Measurements from ENCODE around the gene GFPT2.

The GFPT2 gene

DNA sequence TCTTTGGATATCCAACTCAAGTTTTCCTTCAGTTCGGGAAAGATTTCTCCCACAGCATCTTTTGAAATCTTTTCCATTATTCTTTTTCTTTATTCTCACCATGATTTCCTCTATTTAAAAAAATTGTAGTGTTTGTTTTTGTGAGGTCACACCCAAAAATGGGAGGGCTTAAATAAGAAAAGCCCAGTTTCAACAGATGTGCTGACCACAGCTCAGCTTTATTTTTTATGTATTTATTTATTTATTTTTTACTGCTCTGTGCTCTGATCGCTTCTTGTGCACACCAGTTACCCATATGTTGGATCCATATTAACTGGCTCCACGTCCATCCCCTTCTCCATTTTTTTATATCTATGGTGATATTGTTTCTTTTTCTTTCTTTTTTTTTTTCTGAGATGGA lies 20.3 kb downstream of the GFPT2 start:
- DNase-seq = no peak

DNA sequence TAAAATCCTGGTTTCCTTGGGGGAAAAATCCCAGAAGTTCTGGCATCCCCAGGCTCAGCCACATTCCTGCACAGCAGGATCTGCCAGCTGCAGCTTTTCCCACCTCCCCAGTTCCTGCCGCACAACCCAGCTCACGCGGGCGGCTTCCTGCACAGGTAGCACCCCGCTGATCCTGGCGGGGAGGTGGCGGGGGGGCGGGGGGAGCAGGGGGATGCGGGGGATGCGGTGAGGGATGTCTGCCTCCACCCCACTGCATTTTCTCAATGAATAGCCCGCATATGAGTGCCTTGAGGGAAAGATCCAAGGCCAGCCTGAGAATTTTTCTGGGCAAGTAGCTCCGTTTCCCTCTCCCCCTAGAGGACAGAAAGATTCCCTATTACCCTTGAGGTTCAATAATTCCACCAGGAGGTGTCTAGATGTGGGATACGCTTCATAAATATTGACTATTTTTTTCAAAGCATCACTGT lies 21.1 kb downstream of the GFPT2 start:
- DNase-seq = no peak

DNA sequence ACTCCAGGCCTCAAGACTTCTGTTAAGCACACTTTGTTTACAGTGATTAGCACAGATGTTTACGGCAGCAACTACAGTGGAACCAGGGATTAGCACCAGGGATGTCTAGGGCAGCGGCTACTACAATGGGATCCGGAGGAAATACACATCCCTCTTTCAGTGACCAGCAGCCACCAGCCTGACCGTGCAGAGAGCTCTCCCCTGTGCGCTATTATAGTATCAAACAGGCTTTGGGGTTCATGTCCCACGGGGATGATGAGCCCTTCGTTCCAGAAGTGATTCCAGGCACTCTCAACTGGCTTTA lies 21.5 kb downstream of the GFPT2 start:
- DNase-seq = no peak

DNA sequence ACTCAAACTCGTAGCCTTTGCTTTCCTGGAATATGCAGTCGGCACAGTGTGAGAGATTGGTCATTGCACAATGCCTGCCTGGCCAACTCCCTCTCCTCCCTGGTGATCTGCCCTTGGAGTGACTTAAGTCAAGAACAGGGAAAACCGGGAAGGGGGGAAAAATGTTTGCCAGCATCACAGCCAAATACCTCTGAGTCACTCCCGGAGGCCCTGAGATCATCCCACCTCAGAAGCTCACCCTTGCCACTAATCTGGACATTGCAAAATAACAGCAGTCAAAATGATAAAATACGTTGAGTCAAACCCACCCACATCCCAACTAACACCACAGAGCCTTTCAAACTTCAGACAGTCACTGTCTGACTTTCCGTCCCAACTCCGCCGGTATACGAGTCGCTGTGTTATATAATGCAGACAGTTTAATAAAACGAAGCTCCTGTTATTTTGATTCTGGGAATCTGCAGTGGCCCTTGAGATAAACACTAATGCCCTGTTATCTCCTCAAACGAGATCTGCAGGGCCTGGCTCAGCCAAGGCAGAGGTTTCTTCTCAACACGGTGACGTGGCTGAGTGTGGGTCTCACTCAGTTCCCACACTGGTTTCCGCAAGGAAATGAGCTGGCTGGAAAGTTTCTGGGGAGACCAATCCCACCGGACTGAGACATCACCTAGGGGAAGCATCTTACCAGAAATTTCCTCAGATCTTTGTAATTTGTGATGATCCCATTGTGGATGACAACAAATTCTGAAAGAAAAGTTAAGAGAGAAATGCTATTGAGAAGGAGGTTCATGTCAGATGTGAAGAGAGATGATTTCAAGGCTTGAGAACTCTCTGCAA lies 22.1 kb downstream of the GFPT2 start:
- DNase-seq = no peak

DNA sequence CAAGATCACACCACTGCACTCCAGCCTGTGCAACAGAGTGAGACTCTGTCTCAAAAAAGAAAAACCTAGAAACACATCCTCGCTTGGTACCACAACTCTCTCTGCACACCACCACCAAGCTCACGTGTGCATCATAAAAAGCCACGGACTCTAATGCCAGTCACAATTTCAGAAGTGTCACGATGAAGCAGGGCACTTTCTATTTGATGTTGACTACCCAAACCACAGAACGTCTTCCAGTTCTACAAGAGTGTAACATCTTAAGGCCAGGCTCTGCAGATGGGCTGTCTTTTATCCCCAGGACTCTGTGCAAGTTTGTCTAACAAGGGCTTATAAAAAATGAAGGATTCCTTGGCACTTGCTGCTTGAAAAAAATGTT lies 22.9 kb downstream of the GFPT2 start:
- DNase-seq = peak; percentile 23

DNA sequence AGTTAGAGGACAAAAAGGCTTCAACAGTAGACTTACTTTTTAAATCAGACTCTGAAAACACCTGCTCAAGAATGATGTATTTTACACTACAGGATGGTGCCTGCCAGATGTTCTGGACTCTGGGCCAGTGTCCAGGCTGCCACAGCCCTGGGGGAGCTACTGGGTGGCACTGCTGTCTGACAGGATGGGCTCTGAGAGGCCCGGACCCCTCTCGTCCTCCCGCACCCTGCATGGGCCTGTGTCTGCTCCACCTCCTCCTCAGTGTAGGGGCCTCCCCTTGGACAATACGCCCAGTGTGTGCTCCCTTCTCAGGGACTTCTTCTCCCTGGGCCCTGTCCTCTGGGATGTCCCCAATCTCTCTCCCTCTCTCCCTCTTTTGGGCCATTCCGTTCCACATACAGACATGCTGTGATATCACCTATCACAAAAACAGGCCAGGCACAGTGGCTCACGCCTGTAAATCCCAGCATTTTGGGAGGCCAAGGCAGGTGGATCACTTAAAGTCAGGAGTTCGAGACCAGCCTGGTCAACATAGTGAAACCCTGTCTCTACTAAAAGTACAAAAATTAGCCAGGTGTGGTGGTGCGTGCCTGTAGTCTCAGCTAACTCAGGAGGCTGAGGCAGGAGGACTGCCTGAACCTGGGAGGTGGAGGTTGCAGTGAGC lies 23.4 kb downstream of the GFPT2 start:
- no peak for DNase-seq

DNA sequence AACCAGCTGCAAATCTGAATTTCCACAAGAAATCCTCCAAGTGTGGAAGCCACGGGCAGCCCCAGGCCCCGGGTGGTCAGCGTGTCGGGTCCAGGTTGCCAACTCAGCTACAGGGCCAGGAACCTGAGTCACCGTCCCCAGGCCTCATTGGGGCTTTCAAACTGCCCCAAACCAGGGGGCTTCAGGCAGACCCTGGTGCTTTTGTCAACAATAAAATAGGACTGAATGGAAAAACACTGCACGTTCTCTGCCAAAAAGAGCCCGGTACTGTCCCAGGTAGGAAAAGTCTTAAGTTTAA lies 24.0 kb downstream of the GFPT2 start:
- DNase-seq = no peak

DNA sequence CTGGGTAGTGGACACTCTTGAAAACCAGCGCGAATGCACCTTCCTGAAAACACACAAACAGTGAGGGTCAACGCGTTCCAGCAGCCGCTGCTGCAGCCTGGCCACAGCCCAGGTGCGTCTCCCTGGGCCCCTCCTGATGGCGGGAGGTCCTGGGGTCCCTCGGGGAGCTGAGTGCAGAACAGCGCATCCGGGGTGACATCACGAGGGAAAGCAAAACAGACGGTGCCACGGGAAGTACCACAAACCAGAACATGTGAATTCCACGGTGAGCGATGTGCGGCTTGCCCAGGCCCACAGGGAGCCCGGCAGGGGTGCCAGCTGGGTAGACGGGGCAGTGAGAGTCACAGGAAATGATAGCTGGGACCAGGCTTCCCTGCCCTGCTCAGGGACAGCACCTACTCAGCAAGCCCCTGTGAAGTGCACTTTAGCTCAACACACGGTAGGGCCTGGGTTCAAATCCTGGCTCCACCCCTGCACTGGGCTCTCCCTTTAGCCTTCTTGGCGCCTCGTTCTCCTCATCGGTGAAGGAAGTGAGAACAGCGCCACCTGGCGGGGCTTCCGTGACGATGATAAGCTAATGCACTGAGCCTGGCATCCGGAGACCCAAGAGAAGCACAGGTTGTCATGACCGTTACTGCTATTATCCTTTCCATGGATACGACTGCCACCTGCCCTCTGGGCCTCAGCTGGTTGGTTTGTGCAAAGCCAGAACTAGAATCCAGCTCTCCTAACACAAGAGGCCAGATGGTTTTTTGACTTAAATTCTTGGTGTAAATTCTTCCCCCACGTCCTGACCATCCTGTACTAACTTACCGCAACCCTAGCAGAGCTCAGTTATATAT lies 24.6 kb downstream of the GFPT2 start:
- DNase-seq = peak; percentile 87

DNA sequence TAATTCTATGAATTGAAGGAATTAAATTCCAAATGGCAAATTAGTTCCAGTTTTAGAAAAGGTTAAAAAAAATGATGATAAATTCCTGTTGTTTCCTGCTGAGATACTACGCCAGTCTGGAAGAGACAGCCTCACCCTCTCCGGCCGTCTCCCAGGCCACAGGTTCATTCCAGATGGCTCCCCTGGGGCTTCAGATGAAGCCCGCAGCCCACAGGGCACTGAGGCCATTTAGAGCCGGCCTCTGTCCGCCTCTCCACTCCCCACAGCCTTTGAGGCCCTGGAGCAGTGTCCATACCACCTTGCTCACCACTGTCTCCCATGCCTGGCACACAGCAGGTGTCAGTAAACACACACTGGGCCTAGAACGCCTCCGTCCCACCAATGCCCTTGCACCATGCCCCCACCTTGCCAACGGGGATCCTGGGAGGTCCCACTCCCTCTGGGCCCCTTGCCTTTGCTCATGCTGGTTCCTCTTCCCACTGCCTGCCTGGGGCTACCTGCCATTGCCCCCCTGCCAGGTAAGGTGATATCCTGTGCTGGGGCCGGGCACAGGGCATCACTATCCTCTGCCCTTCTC lies 26.1 kb downstream of the GFPT2 start:
- DNase-seq = no peak

DNA sequence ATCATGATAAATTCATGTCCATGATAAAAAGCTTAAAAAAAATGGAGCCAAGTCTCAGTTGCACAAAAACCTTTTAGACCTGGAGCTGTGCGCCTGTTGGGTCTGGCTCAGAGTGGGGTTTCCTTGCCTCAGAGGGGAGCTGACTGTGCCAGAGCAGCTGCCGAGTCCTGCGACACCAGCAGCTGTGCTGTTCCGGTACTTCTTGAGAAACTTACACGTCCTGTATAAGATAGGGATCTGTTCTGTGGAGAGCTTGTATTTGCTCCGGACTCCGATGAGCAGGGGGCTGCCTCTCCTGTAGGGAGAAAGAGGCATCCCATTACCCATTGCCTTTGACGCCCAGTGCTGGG lies 28.6 kb downstream of the GFPT2 start:
- no peak for DNase-seq

DNA sequence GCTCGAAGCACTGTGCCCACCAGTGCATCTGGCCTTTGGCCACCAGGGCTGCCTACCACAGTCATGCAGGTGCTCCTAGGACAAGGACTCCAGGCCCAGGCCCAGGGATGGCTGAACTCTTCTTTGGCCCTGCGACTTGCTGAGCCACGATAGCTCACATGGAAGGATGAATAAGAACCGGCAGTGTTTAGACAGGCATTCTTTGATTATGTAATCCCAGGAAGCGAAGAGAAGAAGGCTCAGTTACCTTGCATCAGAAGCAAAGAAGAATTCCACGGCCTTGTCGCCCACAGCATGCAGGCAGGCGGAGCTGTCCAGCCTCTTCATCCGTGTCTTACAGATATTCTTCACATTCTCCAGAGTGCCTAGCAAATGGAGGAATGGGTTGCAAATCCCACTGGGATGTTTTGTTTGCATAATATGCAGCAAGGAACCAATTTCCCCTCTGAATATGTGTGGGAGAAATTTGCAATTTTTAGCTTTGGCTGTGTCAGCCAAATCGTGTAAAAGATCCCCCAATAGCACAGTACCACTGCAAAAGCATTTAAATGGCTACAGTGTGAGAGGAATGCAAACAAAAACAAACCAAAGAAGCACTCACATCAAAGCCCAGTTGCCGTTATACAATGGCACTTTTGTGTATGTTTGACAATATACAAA lies 29.1 kb downstream of the GFPT2 start:
- no peak for DNase-seq

DNA sequence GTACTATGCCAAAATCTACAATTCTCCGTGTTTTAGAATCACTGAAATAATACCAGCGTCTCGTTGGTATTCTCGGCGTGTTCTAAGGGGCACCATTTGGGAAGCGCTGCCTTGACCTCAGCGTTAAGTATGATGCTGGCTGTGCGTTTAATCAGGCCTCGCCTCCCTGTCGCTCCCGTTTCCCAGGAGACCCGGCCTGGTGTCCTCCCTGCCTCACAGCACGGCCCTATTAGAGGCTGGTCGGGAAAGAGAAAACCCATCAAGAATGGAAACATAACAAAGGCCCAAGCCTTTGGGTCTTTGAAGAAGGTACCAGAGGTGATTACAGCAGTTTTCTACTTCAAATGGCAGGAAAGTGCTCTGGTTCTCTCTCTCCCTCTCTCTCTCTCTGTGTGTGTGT lies 30.0 kb downstream of the GFPT2 start:
- DNase-seq = no peak

DNA sequence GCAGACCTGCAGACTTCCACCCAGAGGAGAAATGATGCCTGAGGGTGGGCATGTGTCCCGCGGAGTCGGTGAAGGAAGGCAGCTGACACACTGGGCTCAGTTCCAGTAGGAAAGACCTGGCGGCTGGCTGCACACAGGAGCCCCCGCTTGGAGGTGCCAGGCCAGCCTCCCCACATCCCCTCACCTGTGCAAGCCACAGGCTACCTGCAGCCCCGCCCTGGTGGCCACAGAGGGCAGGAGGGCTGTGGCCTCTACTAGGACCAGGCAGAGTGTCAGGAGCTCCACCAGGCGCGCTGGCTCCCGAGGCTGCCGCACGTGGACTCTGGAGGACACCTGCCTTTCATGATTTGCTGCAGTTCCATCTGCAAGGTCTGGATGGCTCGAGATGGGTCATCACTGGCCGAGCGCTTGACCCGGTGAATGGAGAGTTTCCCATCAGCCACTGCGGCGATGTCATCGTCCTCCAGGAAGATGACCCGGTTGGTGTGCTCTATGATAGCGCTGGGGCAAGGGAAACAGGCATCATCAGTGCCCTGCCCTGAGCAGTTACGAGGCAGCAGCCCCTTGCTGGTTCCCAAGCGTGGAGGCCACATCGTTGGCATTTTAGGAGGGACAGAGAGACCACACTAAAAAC lies 34.6 kb downstream of the GFPT2 start:
- DNase-seq = no peak

DNA sequence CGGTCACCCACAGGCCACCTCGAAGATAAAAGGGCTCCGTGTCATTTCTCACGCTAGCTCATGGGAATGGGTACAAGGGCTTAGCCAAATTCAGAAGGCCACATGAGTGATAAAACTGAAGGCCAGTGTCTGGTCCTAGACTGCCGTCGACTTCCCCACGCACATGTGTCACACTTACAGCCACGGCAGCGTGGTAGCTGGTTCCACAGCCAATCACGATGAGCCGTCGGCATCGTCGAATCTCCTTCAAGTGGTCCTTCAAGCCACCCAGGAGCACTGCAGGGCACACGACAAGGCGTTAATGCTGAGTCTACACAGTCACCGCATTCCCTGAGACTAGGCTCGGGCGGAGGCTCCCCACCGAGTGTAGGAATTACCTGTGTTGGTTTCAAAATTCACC lies 36.5 kb downstream of the GFPT2 start:
- no peak for DNase-seq

DNA sequence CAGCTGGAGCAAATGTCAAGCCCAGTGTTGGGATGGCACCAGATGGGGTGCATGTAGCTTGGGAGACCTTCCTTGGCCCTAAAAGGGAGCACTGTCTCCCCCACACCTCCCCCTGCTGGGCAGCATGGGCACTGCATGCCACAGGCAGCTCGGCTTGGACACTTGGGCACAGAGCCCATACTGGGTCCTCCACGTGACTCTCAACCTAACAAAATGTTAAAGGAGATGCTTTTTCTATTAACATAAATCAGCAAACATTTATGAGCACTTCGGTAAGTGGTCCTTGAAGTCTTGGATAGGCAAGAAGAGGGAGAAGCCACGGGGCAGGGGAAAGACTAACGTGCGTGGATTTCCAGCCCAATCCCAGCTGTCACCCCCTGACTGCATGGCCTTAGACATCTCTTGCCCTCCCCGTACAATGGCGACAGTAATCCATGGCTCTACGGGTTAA lies 37.3 kb downstream of the GFPT2 start:
- peak; percentile 77 for DNase-seq

DNA sequence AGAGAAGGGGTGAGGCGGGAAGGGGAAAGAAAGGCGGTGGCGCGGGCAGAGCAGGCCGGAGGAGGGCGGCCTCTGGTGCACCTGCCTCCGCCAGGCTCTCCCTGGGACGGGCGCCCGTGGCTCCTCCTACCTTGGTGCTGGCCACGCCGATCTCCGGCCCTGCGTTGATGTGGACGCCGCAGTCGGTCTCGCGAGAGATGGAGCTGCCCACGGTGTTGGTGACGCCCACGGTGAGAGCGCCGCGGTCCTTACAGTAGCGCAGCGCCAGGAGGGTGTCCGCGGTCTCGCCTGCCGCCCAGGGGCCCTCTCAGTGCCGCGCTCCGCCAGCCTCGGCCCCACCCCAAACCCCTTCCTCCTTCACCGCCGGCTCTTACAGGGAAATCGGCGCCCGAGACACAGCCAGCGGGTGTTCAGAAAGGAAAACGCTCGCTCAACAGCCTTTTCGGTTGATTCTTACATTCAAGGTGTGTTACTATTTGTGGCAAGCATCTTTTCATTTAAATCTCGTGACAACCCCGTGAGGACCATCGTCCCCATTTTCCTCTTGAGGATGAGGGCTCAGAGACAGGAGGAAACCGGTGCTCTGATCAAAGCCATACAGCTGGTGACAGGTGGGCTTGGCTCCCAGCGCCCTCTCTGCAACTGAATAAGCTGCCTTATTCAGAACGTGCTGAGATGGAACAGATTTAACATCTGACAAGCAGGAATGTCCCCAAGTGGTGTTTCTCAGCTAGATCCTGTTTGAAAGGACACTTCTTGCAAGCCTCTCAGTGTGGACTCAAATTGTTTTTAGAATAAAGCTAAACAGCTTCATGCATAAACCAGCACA lies 39.2 kb downstream of the GFPT2 start:
- DNase-seq = peak; percentile 85

DNA sequence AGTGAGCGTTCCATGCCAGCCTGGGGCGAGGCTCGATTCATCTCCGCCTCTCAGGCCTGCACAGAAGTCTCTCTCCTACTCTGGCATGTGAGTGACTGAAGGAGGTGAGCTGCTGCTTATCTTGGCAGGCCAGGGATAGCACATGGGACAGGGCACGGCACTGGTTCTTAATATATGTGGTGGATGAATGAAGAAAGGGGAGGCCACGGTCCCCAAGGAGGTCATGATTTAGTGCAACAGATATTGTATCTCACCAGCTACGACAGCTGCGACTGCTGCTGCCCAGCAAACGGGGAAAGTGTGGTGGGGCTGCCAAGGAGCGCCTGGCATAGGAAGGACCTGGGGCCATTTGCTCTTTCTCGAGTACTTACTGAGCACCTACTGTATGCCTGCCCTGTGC lies 41.9 kb downstream of the GFPT2 start:
- no peak for DNase-seq

DNA sequence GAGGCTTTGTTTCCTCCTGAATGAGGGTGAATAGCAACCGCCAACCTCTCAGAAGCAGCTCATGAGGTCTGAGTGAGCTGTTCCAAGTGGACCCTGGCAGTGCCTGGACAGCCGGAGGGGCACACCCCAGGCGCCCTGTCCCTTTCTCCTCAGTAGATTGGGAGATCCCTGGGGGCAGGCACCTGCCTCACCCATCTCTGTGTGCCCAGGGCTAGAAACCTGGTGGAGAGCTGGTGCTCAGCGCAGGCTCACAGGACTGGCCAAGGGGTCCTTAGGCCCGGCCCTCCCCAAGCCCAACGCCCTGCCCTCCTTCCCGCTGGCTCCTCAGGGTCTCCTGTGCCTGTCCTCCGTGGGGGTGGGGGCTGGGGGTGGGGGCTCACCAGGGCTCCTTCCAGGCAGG lies 46.3 kb downstream of the GFPT2 start:
- no peak for DNase-seq

DNA sequence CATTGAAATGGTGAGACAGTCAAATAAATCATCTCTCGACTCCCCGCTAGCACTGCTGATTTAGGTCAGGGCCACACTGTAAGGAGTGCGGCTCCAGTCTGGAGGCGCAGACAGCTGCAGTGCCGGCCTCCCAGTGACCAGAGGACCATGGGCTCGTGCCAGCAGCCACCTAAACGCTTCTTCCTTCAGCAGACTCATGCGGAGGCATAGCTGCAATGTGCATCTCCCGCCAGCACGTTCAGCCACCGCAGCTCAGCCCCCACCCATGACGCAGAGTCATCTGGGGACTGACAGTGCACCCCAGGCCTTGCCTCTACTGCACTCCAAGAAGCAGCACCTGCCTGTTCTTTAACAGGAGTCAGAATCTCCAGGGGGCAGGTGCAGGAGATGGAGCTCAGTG lies 47.7 kb downstream of the GFPT2 start:
- DNase-seq = no peak

DNA sequence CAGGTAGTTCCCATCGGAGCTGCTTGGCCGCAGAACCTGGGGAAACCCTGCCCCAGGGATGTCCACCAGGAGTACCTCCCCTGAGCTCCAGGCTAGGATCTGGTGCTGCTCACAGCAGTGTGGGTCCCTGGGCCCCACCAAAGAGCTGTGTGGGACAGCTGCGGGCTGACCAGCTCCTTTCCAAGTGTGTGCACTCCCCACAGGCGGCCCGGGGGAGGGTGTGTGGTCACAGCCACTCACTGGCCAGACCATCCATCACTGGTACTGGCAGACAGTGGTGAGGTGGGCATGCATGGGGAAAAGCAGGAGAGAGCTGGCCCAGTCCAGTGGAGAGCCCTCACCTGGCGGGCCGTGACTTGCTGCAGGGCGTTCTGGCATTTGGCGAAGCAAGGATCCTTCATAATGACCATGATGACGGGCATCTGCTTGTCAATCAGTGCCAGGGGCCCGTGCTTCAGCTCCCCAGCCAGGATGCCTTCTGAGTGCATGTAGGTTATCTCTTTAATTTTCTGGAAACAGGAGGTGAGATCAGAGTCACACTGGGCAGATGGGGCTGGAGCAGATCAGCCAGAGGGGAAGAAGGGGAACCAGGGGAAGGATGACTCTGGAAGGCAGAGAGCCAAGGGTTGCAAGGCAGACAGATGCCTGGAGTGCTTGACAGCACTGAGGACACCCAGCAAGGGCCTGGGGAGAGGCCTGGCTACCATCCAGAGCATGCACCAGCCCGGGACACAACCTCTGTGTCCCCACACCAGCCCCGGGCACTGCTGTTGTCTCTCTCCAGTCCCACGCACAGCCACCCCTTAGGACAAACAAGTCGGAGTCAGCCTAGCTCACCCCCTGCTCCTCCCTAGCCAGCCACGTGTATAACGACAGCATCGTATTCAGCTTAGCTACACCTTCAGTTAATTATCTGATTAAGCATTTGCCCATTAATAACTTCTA lies 48.4 kb downstream of the GFPT2 start:
- no peak for DNase-seq

DNA sequence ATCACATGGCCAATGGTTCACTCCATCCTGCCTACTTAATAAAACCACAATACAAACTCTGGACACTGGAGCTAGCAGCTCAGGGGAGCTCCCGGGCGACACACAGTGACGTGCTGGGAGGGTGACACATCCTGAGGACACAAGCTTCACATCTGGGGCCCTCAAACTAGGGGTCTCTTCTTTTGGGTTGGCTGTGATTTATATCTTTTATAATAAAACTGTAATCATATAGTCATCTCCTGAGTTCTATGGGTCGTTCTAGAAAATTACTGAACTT lies 49.2 kb downstream of the GFPT2 start:
- no peak for DNase-seq

Measured in activated CD4-positive, alpha-beta T cell treated with anti-CD3 and anti-CD28 coated beads, Interleukin-10, Interleukin-2, amounts not matched to agents 100 ng/mL and 50 ng/mL, durations not matched to agents 16 hours and 8 hours (primary cell).